ENCODE results near the gene SIT1. TPM values are rescaled to one million over a fixed set of nuclear protein-coding genes. Genes with fewer than 3 reads are reported as not detected.

Gene SIT1
- polyA plus RNA-seq, 10 donors = 0.15 to 2.5 (median 0.33) TPM; not detected in 4

DNA sequence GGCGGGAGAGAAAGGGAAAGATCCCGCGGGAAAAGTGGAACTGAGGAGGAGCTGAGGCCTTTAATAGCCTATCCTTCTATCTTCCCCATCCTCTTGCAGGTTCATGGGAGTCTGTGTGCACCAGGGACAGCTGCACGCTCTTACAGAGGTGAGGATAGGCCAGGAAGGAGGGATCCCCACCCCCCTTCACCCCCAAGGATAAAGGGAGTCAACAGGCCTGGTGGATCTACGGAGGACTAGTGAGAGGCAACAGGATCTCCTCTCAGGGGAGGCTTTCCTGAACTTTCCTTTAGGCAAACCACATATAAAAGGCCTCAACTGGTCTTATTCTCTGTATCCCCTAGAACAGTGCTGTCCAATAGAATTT is 44.6 kb downstream of the SIT1 start:
- no peak for DNase-seq

DNA sequence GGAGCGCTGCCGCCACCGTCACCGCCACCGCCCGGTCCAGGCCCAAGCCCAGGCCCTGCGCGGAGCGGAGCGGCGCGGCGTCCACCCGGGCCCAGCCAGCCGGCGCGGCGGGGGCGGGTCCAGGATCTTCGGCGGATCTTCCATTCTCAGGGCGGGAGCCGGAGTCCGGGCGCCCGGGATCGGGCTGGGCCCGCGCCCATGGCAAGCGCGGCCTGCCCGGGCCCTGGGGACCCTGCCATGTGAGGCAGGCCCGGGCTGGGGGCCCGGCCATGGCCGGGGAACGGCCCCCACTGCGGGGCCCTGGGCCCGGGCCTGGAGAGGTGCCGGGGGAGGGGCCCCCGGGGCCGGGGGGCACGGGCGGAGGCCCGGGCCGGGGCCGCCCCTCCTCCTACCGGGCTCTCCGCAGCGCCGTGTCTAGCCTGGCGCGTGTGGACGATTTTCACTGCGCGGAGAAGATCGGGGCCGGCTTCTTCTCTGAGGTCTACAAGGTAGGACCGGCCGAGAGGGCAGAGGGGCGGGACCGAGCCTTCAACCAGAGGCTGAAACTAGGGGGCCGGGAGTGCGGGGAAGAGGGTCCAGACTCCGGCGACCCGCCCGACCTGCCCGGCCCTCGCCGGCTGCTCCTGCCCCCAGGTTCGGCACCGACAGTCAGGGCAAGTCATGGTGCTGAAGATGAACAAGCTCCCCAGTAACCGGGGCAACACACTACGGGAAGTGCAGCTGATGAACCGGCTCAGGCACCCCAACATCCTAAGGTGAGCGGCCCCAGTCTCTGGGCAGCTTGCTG is 45.2 kb downstream of the SIT1 start:
- peak in 1 of 3 donors; percentile 57 for DNase-seq

DNA sequence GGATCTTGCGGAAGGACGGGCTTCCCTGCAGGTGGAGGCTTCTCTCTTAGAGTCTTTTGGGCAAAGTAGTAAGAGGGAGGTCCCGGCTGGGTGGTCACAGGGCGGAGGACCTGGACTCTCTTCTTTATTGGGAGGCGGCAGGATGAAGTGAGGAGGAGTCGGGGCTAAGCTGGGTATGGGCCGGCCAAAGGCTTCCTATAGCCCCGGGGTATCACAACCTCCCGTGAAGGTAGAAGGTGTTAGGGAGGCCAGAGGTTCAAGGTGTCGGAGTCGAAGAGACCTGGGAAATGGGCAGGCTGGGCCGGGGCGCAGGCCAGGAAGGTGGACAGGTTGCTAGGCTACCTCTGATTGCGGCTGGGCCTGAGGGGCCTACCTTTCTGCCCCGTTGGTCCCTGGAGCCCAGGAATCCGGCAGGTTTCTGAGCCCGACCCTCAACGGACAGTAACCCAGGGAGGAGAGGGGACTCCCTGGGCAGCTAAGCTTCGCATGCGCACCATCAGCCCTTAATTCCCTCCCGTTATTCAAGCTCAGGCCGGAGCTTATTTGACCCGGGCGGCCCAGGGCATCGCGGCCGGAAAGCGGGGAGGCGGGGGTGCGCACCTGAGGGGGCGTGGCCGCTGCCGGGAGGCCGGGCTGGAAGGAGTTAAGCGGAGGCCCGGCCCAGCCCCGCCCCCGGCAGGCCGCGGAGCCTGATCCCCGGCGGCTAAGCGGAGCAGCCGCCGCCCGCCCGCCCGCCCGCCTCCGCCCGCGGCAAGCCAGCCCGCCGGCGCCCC is 46.0 kb downstream of the SIT1 start, which contains the start of gene TESK1:
TESK1 (plus strand) TSS at position 685 of the 773 bp plus-strand sequence. CDS start 358 bp downstream, outside the sequence.
- DNase-seq = peak; percentile 35 to 87 (median 70)

DNA sequence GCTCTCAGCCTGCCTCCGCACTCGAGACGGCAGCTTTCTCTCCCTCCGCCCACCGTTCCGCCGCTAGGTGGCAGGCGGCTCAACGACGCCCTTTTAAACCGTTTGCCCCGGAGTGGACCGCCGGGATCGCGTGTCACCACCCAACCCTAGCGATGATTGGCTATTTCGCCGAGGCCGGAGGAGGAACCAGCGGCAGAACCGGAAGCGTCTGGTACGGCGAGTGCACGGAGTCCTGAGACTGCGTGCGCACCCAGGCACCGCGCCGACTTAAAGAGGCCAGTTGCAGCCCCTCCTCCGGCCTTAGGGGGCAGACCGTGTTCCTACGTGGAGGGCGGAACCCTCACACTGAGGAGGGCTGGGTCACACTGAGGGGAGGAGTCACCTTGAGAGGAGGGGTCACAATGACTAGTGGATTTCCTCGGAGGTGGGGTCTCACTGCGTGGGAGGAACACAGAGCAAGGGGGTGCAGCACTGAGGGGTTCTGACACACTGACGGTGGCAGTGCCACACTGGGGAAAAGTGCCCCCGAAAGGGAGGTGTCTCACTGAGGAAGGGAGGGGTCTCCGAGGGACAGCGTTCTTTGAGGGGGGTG is 46.6 kb downstream of the SIT1 start:
- DNase-seq = peak; percentile 100

DNA sequence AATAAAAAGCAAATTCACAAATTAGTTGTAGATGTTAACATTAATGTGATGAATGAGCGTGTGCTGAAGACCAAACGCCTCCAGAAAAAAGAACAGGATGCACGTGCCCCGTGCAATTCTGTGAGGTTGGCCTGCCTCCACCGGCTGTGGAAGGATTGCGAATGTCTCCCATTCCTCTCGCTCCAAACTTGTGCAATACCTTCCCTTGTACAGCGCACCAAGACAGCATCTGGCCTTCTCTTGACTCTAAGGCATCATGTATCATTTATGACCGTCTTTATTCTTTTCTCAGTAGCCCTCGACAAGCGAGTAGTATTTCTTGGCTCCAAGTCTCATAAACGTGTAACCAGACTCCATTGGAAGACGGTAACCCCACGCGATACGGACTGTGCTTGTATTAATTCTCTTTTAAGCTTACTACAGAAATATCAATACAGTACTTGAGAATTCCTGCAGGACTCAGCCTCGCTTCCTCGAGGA is 47.2 kb downstream of the SIT1 start:
- DNase-seq = peak in 1 of 3 donors; percentile 69

DNA sequence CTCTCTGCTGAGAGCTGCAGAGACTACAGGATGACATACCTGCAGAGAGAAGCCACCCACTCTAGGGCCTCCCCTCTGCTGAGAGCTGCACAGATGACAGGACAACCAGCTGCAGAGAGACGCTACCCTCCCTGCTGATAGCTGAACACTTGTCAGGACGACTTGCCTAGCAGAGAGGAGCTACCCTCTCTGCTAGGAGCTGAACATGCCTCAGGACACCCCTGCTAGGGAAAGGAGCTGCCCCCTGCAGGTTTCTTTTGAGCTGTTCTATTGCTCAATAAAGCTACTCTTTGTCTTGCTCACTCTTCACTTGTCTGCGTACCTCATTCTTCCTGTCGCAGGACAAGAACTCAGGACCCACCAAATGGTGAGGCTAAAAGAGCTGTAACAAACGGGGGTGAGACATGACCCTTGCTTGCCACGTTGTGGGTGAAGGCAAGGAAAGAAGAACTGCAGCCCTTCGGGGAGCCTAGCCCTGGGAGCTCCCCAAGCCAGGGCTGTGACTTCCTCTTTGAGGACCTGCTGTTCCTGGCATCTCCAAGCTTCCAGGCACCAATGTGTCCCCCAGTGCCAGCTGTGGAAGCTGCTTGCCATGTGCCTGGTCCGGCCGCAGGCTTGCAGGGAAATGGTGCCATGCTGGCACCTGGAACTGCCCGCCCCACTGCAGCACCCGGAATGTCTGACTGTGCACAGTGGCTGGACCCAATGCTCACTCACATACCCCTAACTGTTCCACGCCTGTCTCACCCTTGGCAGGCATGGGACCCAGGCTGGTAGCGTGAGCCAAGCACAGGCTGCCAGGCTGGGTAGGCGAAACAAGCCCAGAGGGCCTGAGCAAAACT is 50.7 kb downstream of the SIT1 start:
- DNase-seq = no peak

Other genes with a start within 250 kb of the SIT1 start
- 10 to 100 TPM; 42.8 to 61.2 (median 54.5) TPM for gene RUSC2, start 160.8 kb downstream of the SIT1 start, polyA plus RNA-seq (ENCODE audit: insufficient read length in 10 of 10)
- gene TESK1, start 45.7 kb downstream of the SIT1 start, polyA plus RNA-seq (ENCODE audit: insufficient read length in 10 of 10) = 10 to 100 TPM; 30.3 to 41.7 (median 33.7) TPM
- gene CD72, start 32.5 kb downstream of the SIT1 start, polyA plus RNA-seq (ENCODE audit: insufficient read length in 10 of 10) = 1 to 10 TPM; 1.1 to 3.1 (median 1.7) TPM
- 1 to 10 TPM in 1 of 10 donors, not detected in 9; 7.1 TPM for gene RMRP, start 7.1 kb upstream of the SIT1 start, polyA plus RNA-seq (ENCODE audit: insufficient read length in 10 of 10)
- 10 to 100 TPM; 13.8 to 23.0 (median 17.6) TPM for gene CCDC107, start 7.4 kb upstream of the SIT1 start, polyA plus RNA-seq (ENCODE audit: insufficient read length in 10 of 10)
- 1 to 10 TPM; 2.6 to 6.7 (median 5.2) TPM for gene ARHGEF39, start 14.3 kb upstream of the SIT1 start, polyA plus RNA-seq (ENCODE audit: insufficient read length in 10 of 10)
- 1 to 10 TPM in 1 of 10 donors, under 1 TPM in 8, not detected in 1; 0.42 to 1.6 (median 0.82) TPM for gene CA9, start 23.0 kb upstream of the SIT1 start, polyA plus RNA-seq (ENCODE audit: insufficient read length in 10 of 10)
- 1,000 to 10,000 TPM; 4,673 to 8,611 (median 7,912) TPM for gene TPM2, start 39.0 kb upstream of the SIT1 start, polyA plus RNA-seq (ENCODE audit: insufficient read length in 10 of 10)
- gene TLN1, start 81.3 kb upstream of the SIT1 start, polyA plus RNA-seq (ENCODE audit: insufficient read length in 10 of 10) = 100 to 1,000 TPM in 6 of 10 donors, 10 to 100 TPM in 4; 96.0 to 136 (median 108) TPM
- gene CREB3, start 81.7 kb upstream of the SIT1 start, polyA plus RNA-seq (ENCODE audit: insufficient read length in 10 of 10) = 10 to 100 TPM; 20.9 to 29.3 (median 25.4) TPM
- gene GBA2, start 98.3 kb upstream of the SIT1 start, polyA plus RNA-seq (ENCODE audit: insufficient read length in 10 of 10) = 10 to 100 TPM; 41.8 to 88.0 (median 62.3) TPM
- 10 to 100 TPM; 16.9 to 20.5 (median 19.3) TPM for gene RGP1, start 98.4 kb upstream of the SIT1 start, polyA plus RNA-seq (ENCODE audit: insufficient read length in 10 of 10)
- 1 to 10 TPM in 3 of 10 donors, not detected in 7; 1.3 to 1.6 (median 1.4) TPM for gene MSMP, start 103.3 kb upstream of the SIT1 start, polyA plus RNA-seq (ENCODE audit: insufficient read length in 10 of 10)
- 10 to 100 TPM; 21.0 to 31.5 (median 25.8) TPM for gene NPR2, start 140.7 kb upstream of the SIT1 start, polyA plus RNA-seq (ENCODE audit: insufficient read length in 10 of 10)
- gene SPAG8, start 161.3 kb upstream of the SIT1 start, polyA plus RNA-seq (ENCODE audit: insufficient read length in 10 of 10) = 1 to 10 TPM; 1.1 to 3.5 (median 1.8) TPM
- 10 to 100 TPM; 23.9 to 33.1 (median 30.3) TPM for gene HINT2, start 164.1 kb upstream of the SIT1 start, polyA plus RNA-seq (ENCODE audit: insufficient read length in 10 of 10)
- under 1 TPM in 8 of 10 donors, not detected in 2; 0.08 to 0.52 (median 0.21) TPM for gene FAM221B, start 177.8 kb upstream of the SIT1 start, polyA plus RNA-seq (ENCODE audit: insufficient read length in 10 of 10)
- gene TMEM8B, start 178.3 kb upstream of the SIT1 start, polyA plus RNA-seq (ENCODE audit: insufficient read length in 10 of 10) = 10 to 100 TPM; 14.0 to 21.2 (median 18.4) TPM
- gene OR13J1, start 219.5 kb upstream of the SIT1 start, polyA plus RNA-seq (ENCODE audit: insufficient read length in 10 of 10) = under 1 TPM in 1 of 10 donors, not detected in 9; 0.12 TPM

Measured in muscle of back (tissue), 11 donors.